ENCODE results near the gene FSIP2. TPM values are rescaled to one million over a fixed set of nuclear protein-coding genes. Genes with fewer than 3 reads are reported as not detected.
"Not testable (repeated sequence)": the region's sequence is repeated elsewhere in the genome, so short reads cannot be mapped to it uniquely, and the experiment has no call there.

The FSIP2 gene
- total RNA-seq, 1 donor from 2014 or later = 0.86 TPM

GRCh38 chr2:185862657-185863398, 124.2 kb downstream of the FSIP2 start:
- peaks cover 2% of the 10 kb centered on the region for H3K36me3 Mint-ChIP-seq (ENCODE audit: low read depth, unreplicated experiment)
- H3K9me3 Mint-ChIP-seq (ENCODE audit: unreplicated experiment) = no peaks in the 10 kb centered on the region
- no peak overlapping the region for H3K27ac ChIP-seq (ENCODE audit: low read depth, low read length)
- TF ChIP-seq EZH2 (IDR thresholded peaks at IDR 0.05; ENCODE audit: insufficient read depth, low read length) = no peak
- no peak for TF ChIP-seq CTCF (IDR thresholded peaks at IDR 0.05; ENCODE audit: insufficient read depth, low read depth, low read length)
- H3K79me2 ChIP-seq (ENCODE audit: insufficient read depth, low read length) = no peaks in the 10 kb centered on the region
- FAIRE-seq (no peak), DNase-seq (ENCODE audit: low read depth) (no peak)
- H3K4me3 Mint-ChIP-seq (ENCODE audit: unreplicated experiment) = no peak overlapping the region
- H4K20me1 ChIP-seq (ENCODE audit: insufficient read depth, low read length) = no peaks in the 10 kb centered on the region
- H3K4me1 ChIP-seq (ENCODE audit: insufficient read depth, low read length) = no peaks in the 10 kb centered on the region
- no peak overlapping the region for H3K4me2 ChIP-seq (ENCODE audit: low read length)
- H3K27ac Mint-ChIP-seq (ENCODE audit: unreplicated experiment) = no peak overlapping the region
- H3K9ac ChIP-seq (ENCODE audit: low read length) = no peak overlapping the region
- H3K36me3 ChIP-seq (ENCODE audit: insufficient read depth, low read length) = no peaks in the 10 kb centered on the region
- no peak overlapping the region for H2AFZ ChIP-seq (ENCODE audit: low read depth, low read length)
- H3K9me3 ChIP-seq (ENCODE audit: insufficient read depth, low read depth, low read length) = no peaks in the 10 kb centered on the region
- H3K27me3 ChIP-seq (ENCODE audit: insufficient read depth, low read length) = no peaks in the 10 kb centered on the region
- H3K27me3 Mint-ChIP-seq (ENCODE audit: low read depth, unreplicated experiment) = no peaks in the 10 kb centered on the region
- no peaks in the 10 kb centered on the region for H3K4me1 Mint-ChIP-seq (ENCODE audit: low read depth, unreplicated experiment)
- no peak overlapping the region for H3K4me3 ChIP-seq (ENCODE audit: insufficient read depth, low read depth, low read length)

- not testable (repeated sequence) for H3K27ac ChIP-seq (ENCODE audit: low read depth, low read length); H3K27me3 Mint-ChIP-seq (ENCODE audit: low read depth, unreplicated experiment); DNase-seq (ENCODE audit: low read depth); FAIRE-seq; H2AFZ ChIP-seq (ENCODE audit: low read depth, low read length); H3K79me2 ChIP-seq (ENCODE audit: insufficient read depth, low read length); H3K4me3 Mint-ChIP-seq (ENCODE audit: unreplicated experiment); H3K4me1 Mint-ChIP-seq (ENCODE audit: low read depth, unreplicated experiment); H3K4me1 ChIP-seq (ENCODE audit: insufficient read depth, low read length); H3K9me3 ChIP-seq (ENCODE audit: insufficient read depth, low read depth, low read length); H3K4me2 ChIP-seq (ENCODE audit: low read length); H3K36me3 ChIP-seq (ENCODE audit: insufficient read depth, low read length); H3K9me3 Mint-ChIP-seq (ENCODE audit: unreplicated experiment); H3K27ac Mint-ChIP-seq (ENCODE audit: unreplicated experiment); H3K27me3 ChIP-seq (ENCODE audit: insufficient read depth, low read length); H4K20me1 ChIP-seq (ENCODE audit: insufficient read depth, low read length); H3K4me3 ChIP-seq (ENCODE audit: insufficient read depth, low read depth, low read length); H3K36me3 Mint-ChIP-seq (ENCODE audit: low read depth, unreplicated experiment); H3K9ac ChIP-seq (ENCODE audit: low read length)
These were observed 126.1 kb downstream of the FSIP2 start for GRCh38 chr2:185864468-185865260.

GRCh38 chr2:185875136-185875931, 136.7 kb downstream of the FSIP2 start:
- Histone ChIP-seq H3K36me3 (ENCODE audit: insufficient read depth, low read length) (no peaks in the 10 kb centered on the region), H3K9me3 (ENCODE audit: insufficient read depth, low read depth, low read length) (no peaks in the 10 kb centered on the region), H3K79me2 (ENCODE audit: insufficient read depth, low read length) (no peaks in the 10 kb centered on the region), H3K27ac (ENCODE audit: low read depth, low read length) (no peak overlapping the region), H3K4me3 (ENCODE audit: insufficient read depth, low read depth, low read length) (no peak overlapping the region), H3K9ac (ENCODE audit: low read length) (no peak overlapping the region), H2AFZ (ENCODE audit: low read depth, low read length) (no peak overlapping the region), H3K4me1 (ENCODE audit: insufficient read depth, low read length) (no peaks in the 10 kb centered on the region), H3K27me3 (ENCODE audit: insufficient read depth, low read length) (no peaks in the 10 kb centered on the region), H4K20me1 (ENCODE audit: insufficient read depth, low read length) (no peaks in the 10 kb centered on the region), H3K4me2 (ENCODE audit: low read length) (no peak overlapping the region)
- Mint-ChIP-seq H3K36me3 (ENCODE audit: low read depth, unreplicated experiment) (no peaks in the 10 kb centered on the region), H3K4me3 (ENCODE audit: unreplicated experiment) (no peak overlapping the region), H3K27me3 (ENCODE audit: low read depth, unreplicated experiment) (no peaks in the 10 kb centered on the region), H3K27ac (ENCODE audit: unreplicated experiment) (no peak overlapping the region), H3K4me1 (ENCODE audit: low read depth, unreplicated experiment) (no peaks in the 10 kb centered on the region), H3K9me3 (ENCODE audit: unreplicated experiment) (no peaks in the 10 kb centered on the region)
- TF ChIP-seq EZH2 (IDR thresholded peaks at IDR 0.05; ENCODE audit: insufficient read depth, low read length) (no peak), CTCF (IDR thresholded peaks at IDR 0.05; ENCODE audit: insufficient read depth, low read depth, low read length) (no peak)
- DNase-seq (ENCODE audit: low read depth) (no peak), FAIRE-seq (no peak)
